ENCODE measurements around the gene CELF5. TPM values are rescaled to one million over a fixed set of nuclear protein-coding genes. Genes with fewer than 3 reads are reported as not detected.

Gene CELF5
- total and polyA plus RNA-seq, 9 of the 15 experiments (the other 6 are each of a cell fraction or from before 2014, with no cell fraction given), result 0.01 to 0.56 (median 0.22) TPM

- TF ChIP-seq KAT2B (IDR thresholded peaks at IDR 0.05; ENCODE audit: low read depth, low read length), result no peak
- TF ChIP-seq PTBP1 (IDR thresholded peaks at IDR 0.05; ENCODE audit: low read depth, low read length), result peak; percentile 72; the same call in 1 of the 2 replicates
- TF ChIP-seq RBM25 (IDR thresholded peaks at IDR 0.05; ENCODE audit: low read depth, low read length, severe bottlenecking), result peak; percentile 91
- peak; percentile 88 for TF ChIP-seq ZNF121 (CRISPR knock-in tag; conservative IDR thresholded peaks at IDR 0.05)
- TF ChIP-seq SMARCA5 (IDR thresholded peaks at IDR 0.05), result 0 out of 2 replicates have a peak, but pooled peaks have one; percentile 40
- TF ChIP-seq ZNF3 (CRISPR knock-in tag; IDR thresholded peaks at IDR 0.05), result no peak
- TF ChIP-seq GTF2E2 (tag; IDR thresholded peaks at IDR 0.05), result no peak
- no peak for TF ChIP-seq TCFL5 (CRISPR knock-in tag; conservative IDR thresholded peaks at IDR 0.05)
- peak in 1 of 2 experiments; percentile 27; a peak in 1 of 4 replicates for TF ChIP-seq KDM1A (IDR thresholded peaks at IDR 0.05)
- peak; percentile 49 for TF ChIP-seq RBM39 (optimal IDR thresholded peaks at IDR 0.05; ENCODE audit: low read depth, low read length)
- no peak for TF ChIP-seq POLR2A (conservative IDR thresholded peaks at IDR 0.05)
- TF ChIP-seq BCOR (IDR thresholded peaks at IDR 0.05), result peak; percentile 62
- no peak for TF ChIP-seq NEUROD1 (IDR thresholded peaks at IDR 0.05; ENCODE audit: borderline replicate concordance, low read depth, low read length, partially characterized antibody)
- peak; percentile 94 for TF ChIP-seq ZNF512 (tag; IDR thresholded peaks at IDR 0.05)
- TF ChIP-seq CBFA2T3 (IDR thresholded peaks at IDR 0.05), result no peak
- peak; percentile 100 for TF ChIP-seq ZNF146 (CRISPR knock-in tag; IDR thresholded peaks at IDR 0.05; ENCODE audit: unreplicated experiment)
- TF ChIP-seq CREB3 (tag; conservative IDR thresholded peaks at IDR 0.05; ENCODE audit: low read depth), result no peak
Observed at GRCh38 chr19:3298853-3299449, 74.5 kb downstream of the CELF5 start (continued).

All from K562 (cell line).